ENCODE data around the gene SURF4.

DNA sequence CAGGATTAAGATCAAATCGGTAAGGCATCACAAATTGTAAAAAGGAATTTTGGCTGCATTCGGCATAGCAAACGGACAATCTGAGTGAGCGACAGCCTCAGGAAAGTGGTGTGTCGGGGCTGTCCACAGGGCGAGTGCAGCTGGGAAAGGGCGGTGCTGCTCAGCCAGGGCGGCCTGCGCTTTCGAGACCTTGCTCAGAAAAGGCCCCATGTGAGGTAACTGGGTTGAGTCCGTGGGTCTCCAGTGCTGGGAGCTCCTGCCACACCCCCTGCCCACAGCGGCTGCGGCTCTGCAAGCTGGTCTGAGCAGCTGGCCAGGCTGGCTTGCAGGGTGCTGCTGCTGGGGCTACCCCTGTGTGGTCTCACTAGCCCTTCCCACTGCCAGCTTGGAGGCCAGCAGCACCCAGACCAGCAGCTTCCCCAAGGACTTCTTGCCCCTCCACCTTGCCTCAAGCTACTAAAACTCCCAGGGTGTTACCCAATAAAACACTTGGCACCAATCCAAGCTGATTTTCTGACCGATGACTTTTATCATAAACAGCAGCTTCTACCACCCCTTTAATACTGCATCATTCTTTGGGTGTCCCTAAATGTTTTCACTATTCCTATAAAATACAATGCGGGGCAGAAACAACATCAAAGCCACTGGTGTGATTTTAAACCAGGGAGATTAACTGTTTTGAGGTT, 13.4 kb downstream of the SURF4 start:
- TF ChIP-seq ZNF317 (CRISPR knock-in tag; IDR thresholded peaks at IDR 0.05; ENCODE audit: borderline replicate concordance, low read depth) (no peak), CREB1 (CRISPR knock-in tag; IDR thresholded peaks at IDR 0.05) (no peak), RORB (CRISPR knock-in tag; IDR thresholded peaks at IDR 0.05) (no peak), SP1 (CRISPR knock-in tag; conservative IDR thresholded peaks at IDR 0.05) (no peak), NFATC4 (CRISPR knock-in tag; IDR thresholded peaks at IDR 0.05) (no peak), TP53 (CRISPR knock-in tag; IDR thresholded peaks at IDR 0.05) (no peak), ETV6 (CRISPR knock-in tag; IDR thresholded peaks at IDR 0.05) (no peak), ZBTB21 (CRISPR knock-in tag; IDR thresholded peaks at IDR 0.05; ENCODE audit: borderline replicate concordance) (no peak), NFE2L1 (CRISPR knock-in tag; IDR thresholded peaks at IDR 0.05) (no peak)
- TF ChIP-seq, protein P1, sequence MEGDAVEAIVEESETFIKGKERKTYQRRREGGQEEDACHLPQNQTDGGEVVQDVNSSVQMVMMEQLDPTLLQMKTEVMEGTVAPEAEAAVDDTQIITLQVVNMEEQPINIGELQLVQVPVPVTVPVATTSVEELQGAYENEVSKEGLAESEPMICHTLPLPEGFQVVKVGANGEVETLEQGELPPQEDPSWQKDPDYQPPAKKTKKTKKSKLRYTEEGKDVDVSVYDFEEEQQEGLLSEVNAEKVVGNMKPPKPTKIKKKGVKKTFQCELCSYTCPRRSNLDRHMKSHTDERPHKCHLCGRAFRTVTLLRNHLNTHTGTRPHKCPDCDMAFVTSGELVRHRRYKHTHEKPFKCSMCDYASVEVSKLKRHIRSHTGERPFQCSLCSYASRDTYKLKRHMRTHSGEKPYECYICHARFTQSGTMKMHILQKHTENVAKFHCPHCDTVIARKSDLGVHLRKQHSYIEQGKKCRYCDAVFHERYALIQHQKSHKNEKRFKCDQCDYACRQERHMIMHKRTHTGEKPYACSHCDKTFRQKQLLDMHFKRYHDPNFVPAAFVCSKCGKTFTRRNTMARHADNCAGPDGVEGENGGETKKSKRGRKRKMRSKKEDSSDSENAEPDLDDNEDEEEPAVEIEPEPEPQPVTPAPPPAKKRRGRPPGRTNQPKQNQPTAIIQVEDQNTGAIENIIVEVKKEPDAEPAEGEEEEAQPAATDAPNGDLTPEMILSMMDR (IDR thresholded peaks at IDR 0.05): no peak
- TF ChIP-seq, protein P2, sequence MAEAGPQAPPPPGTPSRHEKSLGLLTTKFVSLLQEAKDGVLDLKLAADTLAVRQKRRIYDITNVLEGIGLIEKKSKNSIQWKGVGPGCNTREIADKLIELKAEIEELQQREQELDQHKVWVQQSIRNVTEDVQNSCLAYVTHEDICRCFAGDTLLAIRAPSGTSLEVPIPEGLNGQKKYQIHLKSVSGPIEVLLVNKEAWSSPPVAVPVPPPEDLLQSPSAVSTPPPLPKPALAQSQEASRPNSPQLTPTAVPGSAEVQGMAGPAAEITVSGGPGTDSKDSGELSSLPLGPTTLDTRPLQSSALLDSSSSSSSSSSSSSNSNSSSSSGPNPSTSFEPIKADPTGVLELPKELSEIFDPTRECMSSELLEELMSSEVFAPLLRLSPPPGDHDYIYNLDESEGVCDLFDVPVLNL (CRISPR knock-in tag; IDR thresholded peaks at IDR 0.05; ENCODE audit: borderline replicate concordance, low read depth): no peak
- TF ChIP-seq, protein P3, sequence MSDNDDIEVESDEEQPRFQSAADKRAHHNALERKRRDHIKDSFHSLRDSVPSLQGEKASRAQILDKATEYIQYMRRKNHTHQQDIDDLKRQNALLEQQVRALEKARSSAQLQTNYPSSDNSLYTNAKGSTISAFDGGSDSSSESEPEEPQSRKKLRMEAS (CRISPR knock-in tag; IDR thresholded peaks at IDR 0.05): no peak
- TF ChIP-seq, protein P4, sequence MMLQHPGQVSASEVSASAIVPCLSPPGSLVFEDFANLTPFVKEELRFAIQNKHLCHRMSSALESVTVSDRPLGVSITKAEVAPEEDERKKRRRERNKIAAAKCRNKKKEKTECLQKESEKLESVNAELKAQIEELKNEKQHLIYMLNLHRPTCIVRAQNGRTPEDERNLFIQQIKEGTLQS (CRISPR knock-in tag; conservative IDR thresholded peaks at IDR 0.05): no peak
- TF ChIP-seq, protein P5, sequence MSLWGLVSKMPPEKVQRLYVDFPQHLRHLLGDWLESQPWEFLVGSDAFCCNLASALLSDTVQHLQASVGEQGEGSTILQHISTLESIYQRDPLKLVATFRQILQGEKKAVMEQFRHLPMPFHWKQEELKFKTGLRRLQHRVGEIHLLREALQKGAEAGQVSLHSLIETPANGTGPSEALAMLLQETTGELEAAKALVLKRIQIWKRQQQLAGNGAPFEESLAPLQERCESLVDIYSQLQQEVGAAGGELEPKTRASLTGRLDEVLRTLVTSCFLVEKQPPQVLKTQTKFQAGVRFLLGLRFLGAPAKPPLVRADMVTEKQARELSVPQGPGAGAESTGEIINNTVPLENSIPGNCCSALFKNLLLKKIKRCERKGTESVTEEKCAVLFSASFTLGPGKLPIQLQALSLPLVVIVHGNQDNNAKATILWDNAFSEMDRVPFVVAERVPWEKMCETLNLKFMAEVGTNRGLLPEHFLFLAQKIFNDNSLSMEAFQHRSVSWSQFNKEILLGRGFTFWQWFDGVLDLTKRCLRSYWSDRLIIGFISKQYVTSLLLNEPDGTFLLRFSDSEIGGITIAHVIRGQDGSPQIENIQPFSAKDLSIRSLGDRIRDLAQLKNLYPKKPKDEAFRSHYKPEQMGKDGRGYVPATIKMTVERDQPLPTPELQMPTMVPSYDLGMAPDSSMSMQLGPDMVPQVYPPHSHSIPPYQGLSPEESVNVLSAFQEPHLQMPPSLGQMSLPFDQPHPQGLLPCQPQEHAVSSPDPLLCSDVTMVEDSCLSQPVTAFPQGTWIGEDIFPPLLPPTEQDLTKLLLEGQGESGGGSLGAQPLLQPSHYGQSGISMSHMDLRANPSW (CRISPR knock-in tag; conservative IDR thresholded peaks at IDR 0.05; ENCODE audit: low read depth): no peak
